GM12878 (cell line): ENCODE results near the gene PDIA3. TPM values are rescaled to one million over a fixed set of nuclear protein-coding genes. Genes with fewer than 3 reads are reported as not detected.

ENCODE experiments used
- ATF2 ChIP-seq: IDR thresholded peaks from 2 replicates; pipeline ENCODE4 v1.6.1; 2012; ENCODE audit warnings: low read length, inconsistent platforms
- BCL11A ChIP-seq: IDR thresholded peaks from 2 replicates; pipeline ENCODE4 v1.6.1; 2011; ENCODE audit warnings: low read depth, low read length
- BHLHE40 ChIP-seq, 2 experiments: fragments of 450-650 bp in 1 of 2; IDR thresholded peaks; 2 replicates each; pipeline ENCODE4 v1.6.1; 2011 to 2017; ENCODE audit warnings: low read depth in 2 of 2, borderline replicate concordance in 1 of 2, improper control_type of control experiment in 1 of 2, low read length in 1 of 2, mild to moderate bottlenecking in 1 of 2
- ELK1 ChIP-seq: IDR thresholded peaks from 2 replicates; pipeline ENCODE4 v1.6.1; 2012; ENCODE audit warnings: low read depth, low read length, improper control_type of control experiment
- FOXK2 ChIP-seq: fragments of 450-650 bp; IDR thresholded peaks from 2 replicates; pipeline ENCODE4 v1.6.1; 2017; ENCODE audit warnings: mild to moderate bottlenecking, moderate library complexity
- HDAC6 ChIP-seq: fragments of 200-600 bp; sonication (generic); IDR thresholded peaks from one replicate; pipeline ENCODE4 v1.8.0; 2017; ENCODE audit warnings: antibody characterized with exemption; ENCODE audit not compliant: unreplicated experiment
- MEF2B ChIP-seq: fragments of 450-650 bp; IDR thresholded peaks from 2 replicates; pipeline ENCODE4 v1.6.1; 2018; ENCODE audit warnings: mild to moderate bottlenecking, moderate library complexity; ENCODE audit not compliant: partially characterized antibody, poor library complexity, severe bottlenecking
- NBN ChIP-seq: fragments of 450-650 bp; IDR thresholded peaks from 2 replicates; pipeline ENCODE4 v1.6.1; 2016
- NKRF ChIP-seq: fragments of 450-650 bp; conservative IDR thresholded peaks from 2 replicates; pipeline ENCODE4 v1.6.1; 2017; ENCODE audit warnings: mild to moderate bottlenecking, moderate library complexity
- PAX5 ChIP-seq: IDR thresholded peaks from 2 replicates; pipeline ENCODE4 v1.6.1; 2011; ENCODE audit warnings: low read depth, low read length, borderline replicate concordance
- PAX8 ChIP-seq: fragments of 450-650 bp; IDR thresholded peaks from 2 replicates; pipeline ENCODE4 v1.6.1; 2017; ENCODE audit warnings: mild to moderate bottlenecking, moderate library complexity
- RAD21 ChIP-seq: IDR thresholded peaks from 2 replicates; pipeline ENCODE4 v1.6.1; 2011; ENCODE audit warnings: mild to moderate bottlenecking, low read depth, low read length, moderate library complexity; ENCODE audit not compliant: insufficient read depth
- RELB ChIP-seq: fragments of 450-650 bp; IDR thresholded peaks from 2 replicates; pipeline ENCODE4 v1.6.1; 2017; ENCODE audit warnings: low read depth, mild to moderate bottlenecking, moderate library complexity
- SMARCA5 ChIP-seq: fragments of 450-650 bp; IDR thresholded peaks from 2 replicates; pipeline ENCODE4 v1.6.1; 2017; ENCODE audit warnings: mild to moderate bottlenecking
- SMC3 ChIP-seq: IDR thresholded peaks from 2 replicates; pipeline ENCODE4 v1.6.1; 2011; ENCODE audit warnings: low read length, improper control_type of control experiment, borderline replicate concordance
- SP1 ChIP-seq: IDR thresholded peaks from one replicate; pipeline ENCODE4 v1.6.1; 2011; ENCODE audit warnings: low read depth, low read length
- ZNF207 ChIP-seq: fragments of 450-650 bp; IDR thresholded peaks from 2 replicates; pipeline ENCODE4 v1.6.1; 2014; ENCODE audit warnings: antibody characterized with exemption, mild to moderate bottlenecking, borderline replicate concordance
- ZNF274 ChIP-seq: IDR thresholded peaks from one replicate; pipeline ENCODE4 v1.8.0; 2011; ENCODE audit not compliant: insufficient read length, insufficient read depth
- ZNF384 ChIP-seq: IDR thresholded peaks from 2 replicates; pipeline ENCODE4 v1.6.1; 2012; ENCODE audit warnings: low read depth, mild to moderate bottlenecking, low read length, improper control_type of control experiment, borderline replicate concordance
- ZNF592 ChIP-seq: fragments of 450-650 bp; IDR thresholded peaks from 2 replicates; pipeline ENCODE4 v1.6.1; 2017; ENCODE audit warnings: mild to moderate bottlenecking, moderate library complexity
- polyA plus RNA-seq, 11 experiments: library from polyadenylated mRNA; depleted of rRNA in 4 of 11; unstranded in 6 of 11; stranded (reverse) in 5 of 11; fragments of >200 nt; fragmentation: Nextera tagmentation in 4 of 11; fragmentation: Illumina TruSeq in 1 of 11; extraction: Ambion mirVana in 4 of 11; extraction: Trizol in 1 of 11; gene quantifications; 1 replicate in 1 of 11; 2 replicates in 10 of 11; pipeline versions ENCODE4 v1.2.1 to v1.2.3, GENCODE V29; 2011 to 2016; ENCODE audit warnings: inconsistent platforms in 2 of 11, missing spikeins in 2 of 11, low read depth in 1 of 11
- total RNA-seq, 4 experiments: library from RNA; depleted of rRNA in 3 of 4; stranded (reverse); fragments of >200 nt in 3 of 4; fragmentation: Illumina TruSeq in 1 of 4; extraction: Trizol in 1 of 4; gene quantifications; 2 replicates each; pipeline versions ENCODE4 v1.2.1 to v1.2.3, GENCODE V29; 2013 to 2021

The PDIA3 gene
- total and polyA plus RNA-seq, 10 of the 15 experiments (the other 5 are each of a cell fraction or from before 2014, with no cell fraction given) = 18.2 to 716 (median 181) TPM

- TF ChIP-seq ZNF274 (no peak), ATF2 (no peak), RELB (peak; percentile 43; the same call in 1 of the 2 replicates), BHLHE40 (IDR thresholded peaks at IDR 0.05; ENCODE audit: borderline replicate concordance in 1 of 2, low read depth in 2 of 2, low read length in 1 of 2) (peak in 1 of 2 experiments; percentile 40; a peak in 1 of 4 replicates), HDAC6 (no peak), NKRF (peak; percentile 31; the same call in 1 of the 2 replicates), ZNF384 (peak; percentile 97), SP1 (no peak), BCL11A (no peak), PAX5 (no peak), SMARCA5 (no peak), SMC3 (no peak), FOXK2 (no peak), ELK1 (no peak), MEF2B (peak; percentile 16), ZNF592 (no peak), ZNF207 (no peak), RAD21 (no peak), PAX8 (no peak), NBN (0 out of 2 replicates have a peak, but pooled peaks have one; percentile 31)
Observed at GRCh38 chr15:43749690-43750345, 3.6 kb downstream of the PDIA3 start (continued).
